Measurements from ENCODE around the gene NEK4.
"Not testable (repeated sequence)": the region's sequence is repeated elsewhere in the genome, so short reads cannot be mapped to it uniquely, and the experiment has no call there.

The NEK4 gene

GRCh38 chr3:52777959-52778805 is 7.4 kb upstream of the NEK4 start:
- DNase-seq (ENCODE audit: low read depth in 2 of 2) = no peak

GRCh38 chr3:52777127-52777958 is 6.6 kb upstream of the NEK4 start, which contains the start of gene ITIH1:
Gene ITIH1 (plus strand): TSS chr3:52777599. CDS start chr3:52777616, 17 bp downstream.
- DNase-seq (ENCODE audit: low read depth in 2 of 2) = no peak

GRCh38 chr3:52776486-52776885 is 5.7 kb upstream of the NEK4 start:
- DNase-seq (ENCODE audit: low read depth in 2 of 2) = not testable (repeated sequence)

- no peak for DNase-seq (ENCODE audit: low read depth in 2 of 2)
Observed at GRCh38 chr3:52775877-52776276, 5.1 kb upstream of the NEK4 start.

- no peak for DNase-seq (ENCODE audit: low read depth in 2 of 2)
Observed at GRCh38 chr3:52774901-52775864, 4.4 kb upstream of the NEK4 start.

- no peak for DNase-seq (ENCODE audit: low read depth in 2 of 2)
Observed at GRCh38 chr3:52774066-52774713, 3.5 kb upstream of the NEK4 start.

GRCh38 chr3:52773361-52774065 is 2.8 kb upstream of the NEK4 start:
- DNase-seq (ENCODE audit: low read depth in 2 of 2) = no peak

- no peak for DNase-seq (ENCODE audit: low read depth in 2 of 2)
Observed at GRCh38 chr3:52771702-52772101, 962 bp upstream of the NEK4 start.

GRCh38 chr3:52771334-52771681 is 568 bp upstream of the NEK4 start:
- no peak for DNase-seq (ENCODE audit: low read depth in 2 of 2)

GRCh38 chr3:52769786-52770455 is 819 bp downstream of the NEK4 start:
- no peak for DNase-seq (ENCODE audit: low read depth in 2 of 2)

GRCh38 chr3:52763466-52763865 is 7.3 kb downstream of the NEK4 start:
- no peak for DNase-seq (ENCODE audit: low read depth in 2 of 2)

GRCh38 chr3:52756141-52756540 is 14.6 kb downstream of the NEK4 start:
- no peak for DNase-seq (ENCODE audit: low read depth in 2 of 2)

- DNase-seq (ENCODE audit: low read depth in 2 of 2) = no peak
Observed at GRCh38 chr3:52754373-52754772, 16.4 kb downstream of the NEK4 start.

GRCh38 chr3:52752045-52752660 is 18.6 kb downstream of the NEK4 start:
- DNase-seq (ENCODE audit: low read depth in 2 of 2) = no peak

GRCh38 chr3:52743721-52744120 is 27.0 kb downstream of the NEK4 start:
- DNase-seq (ENCODE audit: low read depth in 2 of 2) = no peak

- no peak for DNase-seq (ENCODE audit: low read depth in 2 of 2)
Observed at GRCh38 chr3:52743152-52743551, 27.6 kb downstream of the NEK4 start.

GRCh38 chr3:52742418-52743041 is 28.2 kb downstream of the NEK4 start:
- no peak for DNase-seq (ENCODE audit: low read depth in 2 of 2)

GRCh38 chr3:52739730-52740129 is 31.0 kb downstream of the NEK4 start:
- DNase-seq (ENCODE audit: low read depth in 2 of 2) = no peak

- DNase-seq (ENCODE audit: low read depth in 2 of 2) = no peak
Observed at GRCh38 chr3:52733256-52733891, 37.4 kb downstream of the NEK4 start.
